ENCODE measurements around the gene ITGB2.
"Not testable (repeated sequence)": the region's sequence is repeated elsewhere in the genome, so short reads cannot be mapped to it uniquely, and the experiment has no call there.

The ITGB2 gene

DNA sequence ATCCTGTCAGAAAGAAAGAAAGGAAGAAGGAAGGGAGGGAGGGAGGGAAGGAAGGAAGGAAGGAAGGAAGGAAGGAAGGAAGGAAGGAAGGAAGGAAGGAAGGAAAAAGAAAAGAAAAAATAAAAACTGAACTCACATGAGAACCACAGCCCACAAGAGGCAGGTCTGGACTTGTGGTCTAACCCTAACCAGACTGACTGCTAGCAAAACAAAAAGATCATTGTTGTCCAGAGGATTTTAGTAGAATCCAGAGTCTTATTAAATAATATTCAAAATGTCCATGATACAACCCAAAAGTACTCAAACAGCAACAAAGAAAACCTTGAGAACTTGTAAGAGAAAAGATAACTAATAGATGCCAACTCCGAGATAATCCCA is 4.7 kb upstream of the ITGB2 start:
- no peak for DNase-seq

DNA sequence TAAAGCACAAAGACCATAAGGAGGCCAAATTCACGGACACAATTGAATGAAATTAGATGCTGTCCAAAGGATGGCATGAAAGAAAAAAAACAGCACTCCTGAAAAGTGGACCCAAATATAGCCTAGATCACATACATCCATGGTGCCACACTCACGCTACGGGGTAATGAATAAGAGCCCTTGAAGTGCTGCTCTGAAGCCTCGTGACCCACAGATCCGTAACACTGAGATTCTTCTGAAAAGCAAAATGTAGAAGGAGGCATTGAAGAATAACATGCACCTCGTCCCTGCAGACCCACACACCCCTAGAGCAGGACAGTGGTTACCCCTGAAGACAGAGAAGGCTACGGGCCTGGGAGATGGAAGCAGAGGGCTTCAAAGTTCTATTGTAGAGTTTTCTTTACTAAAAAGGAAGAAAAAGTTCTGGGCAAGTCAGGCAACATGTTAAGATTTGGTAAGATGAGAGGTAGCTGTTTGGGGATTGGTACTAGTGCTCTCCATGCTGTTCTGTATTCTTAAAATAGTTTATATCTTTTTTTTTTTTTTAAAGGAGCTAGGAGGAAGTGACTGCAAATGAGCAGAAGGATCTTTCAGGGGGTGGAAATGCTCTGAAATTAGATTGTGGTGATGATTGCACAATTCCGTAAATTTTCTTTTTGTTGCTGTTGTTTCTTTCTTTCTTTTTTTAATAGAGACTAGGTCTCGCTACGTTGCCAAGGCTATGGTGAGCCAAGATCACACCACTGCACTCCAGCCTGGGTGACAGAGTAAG is 4.1 kb upstream of the ITGB2 start:
- DNase-seq, result no peak

DNA sequence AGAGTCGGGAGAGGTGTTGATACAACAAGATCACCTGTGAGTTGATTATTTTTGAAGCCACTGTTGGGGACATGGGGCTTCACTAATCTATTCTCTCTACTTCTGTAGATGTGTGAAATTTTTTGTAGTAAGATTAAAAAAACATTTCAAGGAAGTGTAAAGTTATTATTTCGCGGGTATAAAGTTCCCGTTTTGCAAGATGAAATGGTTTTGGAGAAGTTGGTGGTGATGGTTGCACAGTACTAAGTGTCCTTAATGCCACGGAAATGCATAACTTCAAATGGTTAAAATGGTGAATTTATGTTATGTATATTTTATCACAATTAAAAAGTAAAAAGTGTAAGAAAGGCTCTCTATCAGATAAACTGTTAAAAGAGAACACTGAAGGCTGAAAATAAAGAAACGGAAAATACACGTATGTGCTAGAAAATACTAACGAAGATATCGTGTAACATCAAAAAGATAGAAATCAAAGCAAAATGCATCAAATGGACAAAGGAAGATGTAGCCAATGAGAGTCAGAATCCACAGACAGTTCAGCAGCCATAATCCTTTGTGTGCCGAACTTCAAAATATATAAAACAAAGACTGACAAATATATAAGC is 2.9 kb upstream of the ITGB2 start:
- DNase-seq, result no peak

DNA sequence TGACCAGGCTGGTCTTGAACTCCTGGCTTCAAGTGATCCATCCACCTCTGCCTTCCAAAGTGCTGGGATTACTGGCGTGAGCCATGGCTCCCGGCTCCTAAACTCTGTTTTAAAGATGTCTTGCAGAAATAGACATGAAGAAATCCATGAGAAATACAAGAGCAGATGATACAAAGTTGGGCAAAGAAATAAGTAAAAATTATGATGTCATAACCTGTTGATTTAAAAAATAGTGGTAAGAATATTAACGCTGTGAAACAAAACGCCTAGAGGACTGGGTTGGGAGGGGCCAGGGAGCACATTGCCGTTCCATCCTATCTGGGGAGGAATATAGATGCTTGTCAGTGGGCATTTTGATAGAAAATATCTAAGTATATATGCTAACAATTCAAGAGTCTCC is 1.2 kb upstream of the ITGB2 start:
- DNase-seq, result no peak

DNA sequence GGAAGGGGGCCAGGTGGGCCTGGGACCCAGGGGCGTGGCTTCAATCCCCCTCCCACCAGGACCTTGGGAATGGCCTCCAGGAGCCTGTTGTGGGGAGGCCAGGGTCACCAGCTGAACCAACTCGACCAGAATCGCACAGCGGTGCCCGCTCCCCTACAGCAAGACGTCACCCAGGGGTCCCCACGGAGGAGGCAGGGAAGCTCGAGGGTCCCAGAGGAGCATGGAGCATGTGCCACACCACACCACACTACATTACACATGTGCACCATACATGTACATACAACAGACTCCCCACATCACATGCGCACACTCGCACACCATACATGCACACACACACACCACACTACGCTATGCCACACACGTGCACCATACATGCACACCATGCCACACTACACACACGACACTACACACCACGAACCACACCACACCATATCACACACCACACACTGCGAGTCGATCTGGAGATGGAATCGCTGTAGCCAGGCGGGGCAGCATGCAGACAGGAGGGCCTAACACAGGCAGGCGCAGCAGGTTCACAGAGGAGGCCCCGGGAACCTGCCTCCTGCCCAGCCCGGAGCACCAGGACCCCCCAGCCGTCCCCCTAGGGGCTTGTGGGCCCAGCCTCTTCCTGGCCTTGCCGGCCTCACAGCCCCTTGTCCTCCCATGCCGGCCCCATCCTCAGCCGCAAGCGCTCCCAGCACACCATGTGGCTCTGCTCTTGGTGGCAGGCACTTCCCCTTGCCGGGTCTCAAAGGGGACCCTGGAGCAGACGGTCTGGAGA is 596 bp downstream of the ITGB2 start:
- DNase-seq, result no peak

DNA sequence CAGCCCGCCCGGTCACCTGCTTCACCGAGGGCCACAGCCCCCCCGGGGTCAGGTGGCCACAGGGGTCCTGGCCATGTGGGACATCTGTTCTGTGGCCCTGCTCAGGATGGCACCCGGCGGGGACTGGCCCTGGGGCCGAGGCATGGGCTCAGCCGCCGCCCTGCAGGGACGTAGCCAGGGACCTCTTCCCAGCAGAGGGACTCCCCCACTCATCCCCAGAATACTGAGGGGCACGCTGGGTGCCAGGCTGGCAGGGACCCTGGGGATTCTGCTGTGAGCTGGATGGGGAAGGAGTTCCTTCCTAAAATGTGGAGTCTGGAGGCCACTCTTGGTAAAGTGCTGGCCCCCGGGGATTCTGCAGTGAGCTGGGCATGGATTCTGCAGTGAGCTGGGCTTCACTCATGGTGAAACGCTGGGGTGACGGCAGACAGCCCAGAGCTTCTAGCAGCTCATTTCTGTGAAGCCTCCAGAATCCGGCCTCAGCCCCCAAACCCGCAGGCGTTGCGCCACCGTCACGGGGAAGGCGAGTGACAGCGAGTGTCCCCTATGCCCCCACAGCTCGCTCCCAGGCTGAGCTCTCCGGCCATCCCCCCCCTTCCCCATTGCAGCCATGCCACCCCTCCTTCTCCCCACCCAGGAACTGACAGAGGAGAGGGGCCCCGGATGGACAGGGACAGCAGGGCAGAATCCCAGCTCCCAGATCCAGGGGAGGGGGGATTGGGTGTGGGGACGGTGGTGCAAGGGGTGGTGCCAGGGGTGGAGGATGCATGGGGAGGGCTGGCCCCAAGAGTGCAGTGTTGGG is 1.4 kb downstream of the ITGB2 start:
- no peak for DNase-seq

DNA sequence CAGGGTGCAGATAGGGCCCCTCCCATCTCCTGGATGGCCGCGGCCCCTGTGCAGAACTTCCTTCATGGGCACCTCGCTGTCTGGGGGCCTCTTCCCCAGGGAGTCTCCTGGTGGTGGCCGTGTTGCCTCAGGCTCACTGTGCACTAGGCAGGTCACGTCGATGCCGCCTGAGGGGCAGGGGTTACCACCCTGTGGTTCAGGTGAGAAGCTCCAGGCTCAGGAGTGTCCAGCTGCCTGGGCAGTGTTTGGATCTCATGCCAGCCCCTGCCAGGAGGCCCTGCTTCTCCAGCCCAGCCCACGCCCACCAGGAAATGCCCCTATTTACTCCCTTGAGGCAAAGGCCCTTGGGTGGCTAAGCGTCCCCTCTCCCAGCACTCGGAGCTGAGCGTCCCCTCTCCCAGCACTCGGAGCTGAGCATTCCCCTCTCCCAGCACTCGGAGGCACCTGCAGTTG is 2.1 kb downstream of the ITGB2 start:
- no peak for DNase-seq

DNA sequence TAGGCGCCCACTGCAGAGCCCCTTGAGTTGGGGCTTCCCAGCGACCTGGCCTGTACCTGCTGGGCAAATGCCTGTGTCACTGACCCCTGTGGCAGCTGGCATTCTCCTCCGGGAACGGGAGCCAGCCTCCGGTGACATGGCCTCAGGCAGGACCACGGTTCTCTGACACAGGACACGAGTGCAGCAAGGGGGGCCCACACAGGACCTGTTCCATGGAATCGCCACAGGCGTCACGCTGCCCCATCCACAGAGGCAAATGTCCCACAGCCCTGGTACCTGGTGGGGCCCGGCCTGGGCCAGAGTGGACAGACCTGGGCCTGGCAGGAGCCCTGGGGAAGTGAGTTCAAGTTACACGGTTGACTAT is 2.6 kb downstream of the ITGB2 start:
- no peak for DNase-seq

DNA sequence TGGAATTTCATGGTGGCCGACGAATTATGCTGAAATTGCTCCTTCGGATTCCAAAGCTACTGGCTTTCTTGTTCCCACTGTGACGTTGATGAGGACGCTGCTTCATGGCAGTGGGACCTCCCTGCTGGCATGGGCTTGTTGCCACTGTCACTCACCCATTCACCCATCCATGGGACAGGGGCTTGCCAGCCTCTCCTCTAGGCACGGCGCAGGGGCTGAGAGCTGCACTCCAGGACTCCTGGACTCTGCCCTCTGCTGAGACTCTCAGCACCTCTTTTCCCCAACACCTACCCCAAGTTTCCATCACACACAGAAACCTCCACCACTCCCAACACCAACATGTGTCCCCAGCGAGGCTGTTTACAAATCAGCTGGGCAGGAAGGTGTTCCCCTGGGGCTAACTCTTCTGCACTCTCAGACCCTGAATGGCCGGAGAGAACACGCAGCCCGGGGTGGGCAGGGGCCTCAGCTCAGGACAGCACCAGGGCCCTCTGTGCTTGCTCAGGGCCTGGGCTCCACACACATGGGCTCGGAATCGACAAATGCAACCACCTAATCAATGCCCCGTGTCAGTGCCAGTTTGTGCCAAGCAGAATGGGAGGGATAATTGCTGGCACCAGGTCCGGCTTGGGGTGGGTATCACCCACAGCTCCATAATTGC is 3.1 kb downstream of the ITGB2 start:
- DNase-seq, result no peak

DNA sequence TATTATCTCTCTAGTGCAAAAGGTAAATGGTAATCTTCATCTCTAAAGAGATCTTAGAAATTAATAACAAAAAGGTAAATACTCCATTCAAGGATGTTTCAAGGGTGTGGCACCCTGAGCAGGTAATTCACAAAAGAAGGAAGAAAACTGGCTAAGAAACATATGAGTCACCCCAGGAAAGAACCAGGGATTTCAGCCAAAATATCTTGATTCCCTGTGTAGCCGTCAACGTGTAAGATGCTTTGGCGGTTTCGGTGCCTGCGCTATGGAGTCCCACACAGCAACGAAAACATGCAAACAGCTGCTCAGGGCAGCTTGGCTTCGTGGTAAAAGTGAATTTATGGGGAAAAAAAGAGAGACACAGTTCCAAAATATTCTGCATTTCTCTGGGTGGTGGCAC is 3.7 kb downstream of the ITGB2 start:
- no peak for DNase-seq

DNA sequence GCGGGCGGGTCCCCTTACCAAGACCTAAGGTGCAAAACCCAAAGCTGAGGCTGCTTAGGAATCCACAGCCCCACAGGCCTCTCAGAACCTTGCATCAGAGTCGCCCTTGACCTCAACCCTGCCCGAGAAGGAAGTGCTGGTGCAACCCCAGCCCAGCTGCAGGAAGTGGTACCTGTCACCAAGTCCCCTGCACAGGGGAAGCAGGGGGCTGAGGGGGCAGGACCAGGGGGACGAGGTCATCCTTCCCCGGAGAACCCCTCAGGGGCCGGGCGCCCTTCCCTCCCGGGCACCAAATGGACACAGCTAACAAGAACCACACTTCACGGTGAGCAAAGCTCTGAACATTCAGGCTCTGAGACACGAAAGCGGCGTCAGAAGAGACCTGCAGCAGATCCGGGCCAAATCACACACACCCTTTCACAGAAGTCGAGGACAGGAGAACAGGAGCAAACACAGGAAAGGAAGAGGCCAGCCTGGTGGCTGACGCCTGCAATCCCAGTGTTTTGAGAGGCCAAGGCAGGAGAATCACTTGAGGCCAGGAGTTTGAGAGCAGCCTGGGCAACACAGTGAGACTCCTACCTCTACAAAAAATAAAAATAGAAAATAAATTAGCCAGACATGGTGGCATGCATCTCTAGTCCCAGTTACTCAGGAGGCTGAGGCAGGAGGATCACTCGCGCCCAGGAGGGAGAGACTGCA is 6.4 kb downstream of the ITGB2 start:
- no peak for DNase-seq

DNA sequence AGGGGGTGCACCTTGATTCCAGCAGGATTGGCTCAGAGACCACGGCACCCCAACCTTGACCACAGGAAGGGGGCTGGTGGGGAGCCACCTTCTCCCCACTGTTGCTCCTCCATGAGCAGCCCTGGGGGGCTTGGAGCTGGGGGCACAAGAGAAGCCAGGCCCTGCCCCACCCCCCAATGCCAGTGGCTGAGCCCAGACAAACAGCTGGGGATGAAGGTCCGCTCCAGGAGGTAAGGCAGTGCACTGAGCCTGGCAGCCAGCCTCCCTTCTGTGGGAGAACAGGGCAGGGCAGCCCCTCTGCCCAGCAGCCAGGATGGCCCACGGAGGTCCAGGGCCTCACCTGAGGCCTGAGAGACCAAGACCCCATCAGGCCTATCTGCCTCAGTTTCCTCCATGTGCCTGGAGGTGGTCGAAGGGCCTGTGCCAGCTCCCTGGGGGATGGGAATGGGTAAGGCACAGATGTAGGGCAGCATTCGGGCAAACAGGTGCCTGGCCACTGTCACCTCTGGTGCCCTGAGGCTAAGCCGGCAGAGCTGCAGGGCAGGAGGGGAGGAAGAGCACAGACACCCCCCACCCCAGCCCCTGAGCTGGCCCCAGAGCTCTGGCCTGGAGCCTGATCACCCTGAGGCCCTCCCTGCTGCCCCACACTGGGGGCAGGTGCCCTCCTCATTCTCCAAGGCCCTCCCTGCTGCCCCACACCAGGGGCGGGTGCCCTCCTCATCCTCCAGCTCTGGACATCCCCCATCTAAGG is 7.1 kb downstream of the ITGB2 start:
- no peak for DNase-seq

DNA sequence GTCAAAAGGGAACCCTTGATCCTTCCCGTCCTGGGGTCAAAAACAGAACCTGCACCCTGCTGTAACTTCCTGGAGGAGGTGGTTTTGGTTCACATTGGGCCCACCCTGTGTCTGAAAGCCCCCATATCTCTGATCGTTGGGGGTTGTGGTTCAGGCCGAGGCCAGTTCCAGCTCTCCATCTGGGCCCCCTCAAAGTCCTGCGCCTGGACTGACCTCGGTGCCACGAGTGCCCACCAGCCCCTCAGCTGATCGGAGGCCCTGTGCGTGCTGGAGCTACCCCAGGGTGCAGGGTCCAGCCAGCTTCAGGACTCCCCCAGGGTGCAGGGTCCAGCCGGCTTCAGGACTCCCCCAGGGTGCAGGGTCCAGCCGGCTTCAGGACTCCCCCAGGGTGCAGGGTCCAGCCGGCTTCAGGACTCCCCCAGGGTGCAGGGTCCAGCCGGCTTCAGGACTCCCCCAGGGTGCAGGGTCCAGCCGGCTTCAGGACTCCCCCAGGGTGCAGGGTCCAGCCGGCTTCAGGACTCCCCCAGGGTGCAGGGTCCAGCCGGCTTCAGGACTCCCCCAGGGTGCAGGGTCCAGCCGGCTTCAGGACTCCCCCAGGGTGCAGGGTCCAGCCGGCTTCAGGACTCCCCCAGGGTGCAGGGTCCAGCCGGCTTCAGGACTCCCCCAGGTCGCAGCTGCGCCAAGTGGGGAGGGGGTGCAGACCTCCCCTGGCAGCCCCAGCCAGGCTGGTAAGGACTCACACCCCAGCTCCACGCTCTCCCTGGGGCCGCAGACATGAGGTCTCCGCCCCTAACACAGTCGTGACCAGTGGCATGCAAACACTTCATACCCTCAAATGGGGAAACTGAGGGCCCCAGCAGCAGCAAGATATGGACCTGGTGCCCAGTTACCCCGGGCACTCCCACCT is 7.9 kb downstream of the ITGB2 start:
- DNase-seq, result not testable (repeated sequence)

DNA sequence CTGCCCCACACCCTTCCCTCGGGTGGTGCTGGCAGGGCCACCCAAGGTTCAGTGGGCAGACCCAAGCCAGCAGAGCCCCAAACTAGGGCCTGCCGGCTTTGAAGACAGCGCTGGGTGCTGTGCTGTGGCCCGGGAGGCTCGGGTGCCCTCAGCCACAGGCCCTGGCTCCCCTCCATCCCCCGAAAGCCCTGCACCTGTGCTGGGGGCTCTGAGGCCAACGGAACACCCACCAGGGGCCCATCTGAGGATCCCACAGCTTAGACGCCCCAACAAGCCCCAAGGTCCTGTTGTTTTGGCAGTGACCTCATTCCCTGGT is 8.6 kb downstream of the ITGB2 start:
- DNase-seq, result no peak

DNA sequence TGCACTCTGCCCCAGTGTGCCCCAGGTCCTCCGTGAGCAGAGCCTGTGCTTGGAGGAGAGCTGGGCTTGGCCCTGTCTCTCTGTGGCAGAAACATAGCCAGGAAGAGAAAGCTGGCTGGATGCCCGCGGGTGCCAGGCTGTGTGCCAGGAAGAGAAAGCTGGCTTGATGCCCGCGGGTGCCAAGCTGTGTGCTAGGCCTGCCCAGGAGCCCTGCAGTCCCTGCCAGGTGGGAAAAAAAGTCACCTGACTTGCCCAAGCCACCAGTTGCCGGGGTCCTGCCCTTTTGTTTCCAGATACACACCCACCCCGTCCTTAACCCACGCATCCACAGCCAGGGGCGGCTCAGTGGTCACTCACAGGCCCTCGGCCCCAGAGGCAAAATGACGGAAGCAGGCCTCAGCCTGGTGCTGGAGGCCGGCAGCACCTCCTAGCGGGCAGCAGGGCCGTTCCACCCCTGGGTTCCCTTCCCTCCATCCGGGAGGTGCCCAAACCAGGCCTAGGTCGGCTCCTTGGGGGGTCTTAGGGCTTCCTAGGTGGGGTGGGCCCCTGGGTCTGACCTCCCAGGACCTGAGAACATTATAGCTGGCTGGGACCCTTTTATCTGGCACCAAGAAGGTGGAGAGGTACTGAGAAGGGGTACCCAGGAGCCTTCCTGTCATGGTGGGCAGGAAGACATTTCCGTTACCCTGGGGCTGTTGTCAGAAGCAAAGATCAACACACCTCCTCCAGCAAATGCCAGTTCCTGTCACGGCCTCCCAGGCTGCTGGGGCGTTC is 9.1 kb downstream of the ITGB2 start:
- no peak for DNase-seq

DNA sequence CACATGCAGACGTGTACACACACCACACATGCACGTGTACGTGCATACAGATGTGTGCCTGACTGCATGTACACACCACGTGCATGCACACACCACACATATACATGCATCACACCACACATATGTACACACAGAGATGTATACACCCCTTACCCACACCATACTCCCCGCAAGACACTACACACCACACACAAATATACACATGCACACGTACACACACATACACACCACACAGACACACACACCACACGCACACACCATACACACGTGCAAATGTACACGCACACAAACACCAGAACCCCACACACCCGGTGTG is 9.7 kb downstream of the ITGB2 start:
- no peak for DNase-seq

DNA sequence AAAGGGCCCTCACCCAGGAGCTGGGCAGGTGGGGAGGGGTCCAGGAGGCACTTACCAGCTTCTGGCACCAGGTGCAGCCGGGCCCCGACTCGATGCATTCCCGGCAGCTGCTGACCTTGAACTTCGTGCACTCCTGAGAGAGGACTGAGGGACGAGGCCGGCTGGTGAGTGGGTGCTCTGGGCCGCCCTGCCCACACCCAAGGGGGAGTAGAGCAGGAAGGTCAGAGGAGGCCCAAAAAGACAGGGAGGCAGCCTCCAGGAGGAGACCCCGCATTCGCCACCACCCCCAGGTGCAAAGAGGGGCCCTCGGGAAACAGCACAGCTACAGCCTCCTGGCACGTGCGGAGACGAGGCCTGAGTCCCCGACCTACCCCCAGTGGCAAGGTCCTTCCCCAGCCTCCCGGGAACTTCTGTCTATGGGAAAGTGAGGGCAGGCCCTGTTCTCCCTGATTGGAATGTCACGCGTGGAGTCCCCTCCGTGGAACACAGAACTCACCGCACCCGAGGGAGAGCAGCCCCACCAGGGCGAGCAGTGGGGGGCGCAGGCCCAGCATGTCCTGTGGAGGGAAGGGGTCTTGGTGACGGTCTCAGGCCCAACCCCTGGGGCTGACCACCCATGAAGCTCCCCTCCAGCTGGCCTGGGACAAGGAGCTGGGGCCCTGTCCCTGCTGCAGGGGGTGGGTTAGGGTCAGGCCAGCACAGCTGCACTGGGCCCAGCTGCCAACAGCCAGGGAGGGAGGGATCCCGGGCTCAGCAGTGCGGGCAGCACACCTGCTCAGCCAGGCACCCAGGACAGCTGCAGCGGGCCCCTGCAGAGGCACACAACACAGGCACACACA is 10.3 kb downstream of the ITGB2 start:
- no peak for DNase-seq

DNA sequence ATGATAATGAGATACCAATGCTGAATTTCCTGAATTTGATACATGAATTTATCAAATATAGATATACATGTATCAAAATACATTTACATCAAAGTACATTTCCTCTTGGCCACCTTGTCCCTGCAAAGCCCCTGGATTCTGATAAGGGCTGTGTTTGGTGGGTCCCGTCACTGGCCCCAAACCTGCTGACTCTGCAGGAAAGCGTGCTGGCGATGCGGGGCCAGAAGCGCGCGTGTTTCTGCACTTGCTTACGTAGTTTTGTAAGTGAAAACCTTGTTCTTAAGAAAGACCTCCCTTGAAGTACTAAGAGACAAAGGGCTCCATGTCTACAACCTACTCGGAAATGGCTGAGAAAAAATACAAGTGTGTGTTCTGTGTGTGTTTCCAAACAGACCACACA is 11.0 kb downstream of the ITGB2 start:
- DNase-seq, result no peak

DNA sequence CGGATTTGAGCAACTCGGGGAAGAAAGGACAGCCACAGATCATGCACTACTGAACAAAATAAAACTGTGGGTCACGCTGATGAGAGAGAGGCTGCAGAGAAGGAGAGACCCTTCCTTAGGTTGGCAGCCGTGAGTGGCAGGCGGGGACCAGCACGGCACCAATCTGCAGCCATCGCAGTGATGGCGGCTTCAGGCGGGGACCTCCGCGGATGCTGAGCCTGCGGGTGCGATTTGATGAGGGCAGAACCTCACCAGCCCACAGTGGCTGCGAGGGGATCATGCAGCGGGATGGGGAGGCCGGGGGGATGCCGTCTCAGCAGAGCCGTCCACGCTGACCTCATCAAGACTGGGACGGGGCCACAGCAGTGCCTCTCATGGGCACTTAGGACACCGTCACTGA is 11.8 kb downstream of the ITGB2 start:
- no peak for DNase-seq

All from 8988T (cell line).